VCaP (cell line): ENCODE data around the gene GRIFIN.
A peak's percentile ranks its signal among the peaks of the same experiment; 100 is the strongest.

ENCODE experiments used
- H3K27ac ChIP-seq: fragments of 450-650 bp; 2 replicates; pipeline ENCODE4 v1.5.1; 2017
- CTCF ChIP-seq: fragments of 450-650 bp; conservative IDR thresholded peaks from 2 replicates; pipeline ENCODE4 v1.5.1; 2017; ENCODE audit warnings: mild to moderate bottlenecking, moderate library complexity

Gene GRIFIN

GRCh38 chr7:2468227-2468626 lies 8.0 kb downstream of the GRIFIN start:
- peak overlapping the region; percentile 38; the same call in 1 of the 2 replicates for H3K27ac ChIP-seq
- TF ChIP-seq CTCF = no peak

DNA sequence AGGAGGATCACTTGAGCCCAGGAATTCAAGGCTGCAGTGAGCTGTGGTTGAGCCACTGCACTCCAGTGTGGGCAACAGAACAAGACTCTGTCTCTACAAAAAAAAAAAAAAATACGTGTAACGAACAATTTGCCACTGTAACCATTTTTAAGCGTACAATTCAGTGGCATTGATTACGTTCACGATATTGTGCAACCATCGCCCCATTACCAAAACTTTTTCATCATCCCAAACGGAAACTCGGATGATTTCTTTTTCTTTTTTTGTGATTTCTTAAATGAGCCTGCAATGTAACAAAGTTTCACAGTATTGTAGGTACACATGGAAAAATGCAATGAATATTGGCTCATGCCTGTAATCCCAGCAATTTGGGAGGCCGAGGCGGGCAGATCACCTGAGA lies 9.5 kb downstream of the GRIFIN start:
- TF ChIP-seq CTCF = no peak

GRCh38 chr7:2465928-2466327 lies 10.3 kb downstream of the GRIFIN start:
- H3K27ac ChIP-seq = no peak overlapping the region
- TF ChIP-seq CTCF = no peak

More for the DNA sequence above, 9.5 kb downstream of the GRIFIN start:
- no peak overlapping the region for H3K27ac ChIP-seq

- H3K27ac ChIP-seq = no peak overlapping the region
- no peak for TF ChIP-seq CTCF
Measured at GRCh38 chr7:2462731-2463130, 13.5 kb downstream of the GRIFIN start.

- no peak overlapping the region for H3K27ac ChIP-seq
- no peak for TF ChIP-seq CTCF
Measured at GRCh38 chr7:2461268-2462026, 14.8 kb downstream of the GRIFIN start.

GRCh38 chr7:2460641-2461040 lies 15.6 kb downstream of the GRIFIN start:
- TF ChIP-seq CTCF = no peak
- H3K27ac ChIP-seq = peak overlapping the region; percentile 96; the same call in 1 of the 2 replicates

DNA sequence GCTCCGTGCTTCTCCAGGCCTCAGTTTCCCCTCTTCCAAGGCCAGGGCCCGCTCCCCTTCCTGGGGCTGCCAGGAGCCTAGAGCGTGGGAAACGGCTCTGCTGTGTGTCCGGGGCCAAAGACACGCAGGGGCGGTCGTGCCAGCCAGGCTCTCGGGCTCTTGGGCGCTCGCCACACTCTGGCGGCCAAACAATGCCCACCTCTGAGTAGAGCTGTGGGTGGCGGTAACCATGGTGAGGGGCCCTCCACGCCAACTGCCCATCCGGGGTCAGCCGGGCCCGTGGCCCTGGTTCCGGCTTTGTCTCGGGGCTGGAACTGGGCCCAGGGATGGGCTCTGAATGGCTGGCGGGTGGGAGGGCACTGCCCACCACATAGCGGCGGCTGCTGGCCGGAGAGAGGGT lies 16.0 kb downstream of the GRIFIN start:
- peak overlapping the region; percentile 96; the same call in 1 of the 2 replicates for H3K27ac ChIP-seq
- no peak for TF ChIP-seq CTCF
